ENCODE results near the gene MEF2A. TPM values are rescaled to one million over a fixed set of nuclear protein-coding genes. Genes with fewer than 3 reads are reported as not detected.

The MEF2A gene
- total RNA-seq, 1 experiment from 2014 or later, result 29.6 TPM

DNA sequence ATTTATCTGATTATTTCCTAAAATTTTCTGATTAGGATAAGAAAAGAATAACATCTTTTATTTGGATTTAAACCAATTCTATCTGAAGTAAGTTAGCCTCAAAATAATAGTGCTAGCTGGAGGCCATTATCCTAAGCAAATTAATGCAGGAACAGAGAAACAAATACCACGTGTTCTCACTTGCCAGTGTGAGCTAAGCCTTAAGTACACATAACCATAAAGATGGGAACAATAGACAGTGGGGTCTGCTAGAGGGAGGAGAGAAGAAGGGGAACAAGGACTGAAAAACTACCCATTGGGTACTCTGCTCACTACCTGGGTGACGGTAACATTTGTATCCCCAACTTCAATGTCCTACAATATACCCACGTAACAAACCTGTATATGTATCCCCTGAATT lies 198.7 kb downstream of the MEF2A start:
- Histone ChIP-seq H3K4me1 (ENCODE audit: control insufficient read depth in 1 of 2, insufficient read depth in 2 of 2, low read length in 2 of 2) (no peaks in the 10 kb centered on the region), H3K4me2 (ENCODE audit: low read length) (no peak overlapping the region), H3K27ac (ENCODE audit: low read depth, low read length) (no peak overlapping the region), H3K36me3 (ENCODE audit: control insufficient read depth in 1 of 2, insufficient read depth in 2 of 2, low read length in 2 of 2) (no peaks in the 10 kb centered on the region), H2AFZ (ENCODE audit: low read depth, low read length, poor library complexity, severe bottlenecking) (no peak overlapping the region), H3K9me3 (ENCODE audit: control insufficient read depth in 1 of 2, insufficient read depth in 1 of 2, low read depth in 1 of 2, low read length in 2 of 2) (no peaks in the 10 kb centered on the region), H3K4me3 (replicated peaks in 1 of 2; ENCODE audit: low read depth in 1 of 2, low read length in 2 of 2) (no peak overlapping the region), H3K9ac (ENCODE audit: low read length) (no peak overlapping the region), H3K27me3 (ENCODE audit: insufficient read depth, low read length) (no peaks in the 10 kb centered on the region), H3K9me2 (ENCODE audit: insufficient read depth) (no peaks in the 10 kb centered on the region), H3K79me2 (ENCODE audit: insufficient read depth, low read length) (no peaks in the 10 kb centered on the region), H4K20me1 (ENCODE audit: insufficient read depth) (no peaks in the 10 kb centered on the region)
- TF ChIP-seq ZNF274 (IDR thresholded peaks at IDR 0.05; ENCODE audit: low read depth, low read length), result no peak
- TF ChIP-seq, protein P1, sequence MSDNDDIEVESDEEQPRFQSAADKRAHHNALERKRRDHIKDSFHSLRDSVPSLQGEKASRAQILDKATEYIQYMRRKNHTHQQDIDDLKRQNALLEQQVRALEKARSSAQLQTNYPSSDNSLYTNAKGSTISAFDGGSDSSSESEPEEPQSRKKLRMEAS (IDR thresholded peaks at IDR 0.05), result no peak
- TF ChIP-seq, protein P2, sequence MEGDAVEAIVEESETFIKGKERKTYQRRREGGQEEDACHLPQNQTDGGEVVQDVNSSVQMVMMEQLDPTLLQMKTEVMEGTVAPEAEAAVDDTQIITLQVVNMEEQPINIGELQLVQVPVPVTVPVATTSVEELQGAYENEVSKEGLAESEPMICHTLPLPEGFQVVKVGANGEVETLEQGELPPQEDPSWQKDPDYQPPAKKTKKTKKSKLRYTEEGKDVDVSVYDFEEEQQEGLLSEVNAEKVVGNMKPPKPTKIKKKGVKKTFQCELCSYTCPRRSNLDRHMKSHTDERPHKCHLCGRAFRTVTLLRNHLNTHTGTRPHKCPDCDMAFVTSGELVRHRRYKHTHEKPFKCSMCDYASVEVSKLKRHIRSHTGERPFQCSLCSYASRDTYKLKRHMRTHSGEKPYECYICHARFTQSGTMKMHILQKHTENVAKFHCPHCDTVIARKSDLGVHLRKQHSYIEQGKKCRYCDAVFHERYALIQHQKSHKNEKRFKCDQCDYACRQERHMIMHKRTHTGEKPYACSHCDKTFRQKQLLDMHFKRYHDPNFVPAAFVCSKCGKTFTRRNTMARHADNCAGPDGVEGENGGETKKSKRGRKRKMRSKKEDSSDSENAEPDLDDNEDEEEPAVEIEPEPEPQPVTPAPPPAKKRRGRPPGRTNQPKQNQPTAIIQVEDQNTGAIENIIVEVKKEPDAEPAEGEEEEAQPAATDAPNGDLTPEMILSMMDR (IDR thresholded peaks at IDR 0.05 in 2 of 3, conservative IDR thresholded peaks at IDR 0.05 in 1 of 3; ENCODE audit: borderline replicate concordance in 1 of 3, insufficient read depth in 1 of 3, low read depth in 2 of 3, low read length in 2 of 3), result no peak
- TF ChIP-seq, protein P3, sequence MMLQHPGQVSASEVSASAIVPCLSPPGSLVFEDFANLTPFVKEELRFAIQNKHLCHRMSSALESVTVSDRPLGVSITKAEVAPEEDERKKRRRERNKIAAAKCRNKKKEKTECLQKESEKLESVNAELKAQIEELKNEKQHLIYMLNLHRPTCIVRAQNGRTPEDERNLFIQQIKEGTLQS (IDR thresholded peaks at IDR 0.05), result no peak
- no peak for TF ChIP-seq YY1 (IDR thresholded peaks at IDR 0.05; ENCODE audit: extremely low read depth, insufficient replicate concordance, low read depth, low read length)
- no peak for TF ChIP-seq CEBPB (IDR thresholded peaks at IDR 0.05; ENCODE audit: low read depth)
- TF ChIP-seq ZFX (IDR thresholded peaks at IDR 0.05), result no peak
- no peak for TF ChIP-seq SIN3A (IDR thresholded peaks at IDR 0.05; ENCODE audit: low read depth)
- TF ChIP-seq, protein P4, sequence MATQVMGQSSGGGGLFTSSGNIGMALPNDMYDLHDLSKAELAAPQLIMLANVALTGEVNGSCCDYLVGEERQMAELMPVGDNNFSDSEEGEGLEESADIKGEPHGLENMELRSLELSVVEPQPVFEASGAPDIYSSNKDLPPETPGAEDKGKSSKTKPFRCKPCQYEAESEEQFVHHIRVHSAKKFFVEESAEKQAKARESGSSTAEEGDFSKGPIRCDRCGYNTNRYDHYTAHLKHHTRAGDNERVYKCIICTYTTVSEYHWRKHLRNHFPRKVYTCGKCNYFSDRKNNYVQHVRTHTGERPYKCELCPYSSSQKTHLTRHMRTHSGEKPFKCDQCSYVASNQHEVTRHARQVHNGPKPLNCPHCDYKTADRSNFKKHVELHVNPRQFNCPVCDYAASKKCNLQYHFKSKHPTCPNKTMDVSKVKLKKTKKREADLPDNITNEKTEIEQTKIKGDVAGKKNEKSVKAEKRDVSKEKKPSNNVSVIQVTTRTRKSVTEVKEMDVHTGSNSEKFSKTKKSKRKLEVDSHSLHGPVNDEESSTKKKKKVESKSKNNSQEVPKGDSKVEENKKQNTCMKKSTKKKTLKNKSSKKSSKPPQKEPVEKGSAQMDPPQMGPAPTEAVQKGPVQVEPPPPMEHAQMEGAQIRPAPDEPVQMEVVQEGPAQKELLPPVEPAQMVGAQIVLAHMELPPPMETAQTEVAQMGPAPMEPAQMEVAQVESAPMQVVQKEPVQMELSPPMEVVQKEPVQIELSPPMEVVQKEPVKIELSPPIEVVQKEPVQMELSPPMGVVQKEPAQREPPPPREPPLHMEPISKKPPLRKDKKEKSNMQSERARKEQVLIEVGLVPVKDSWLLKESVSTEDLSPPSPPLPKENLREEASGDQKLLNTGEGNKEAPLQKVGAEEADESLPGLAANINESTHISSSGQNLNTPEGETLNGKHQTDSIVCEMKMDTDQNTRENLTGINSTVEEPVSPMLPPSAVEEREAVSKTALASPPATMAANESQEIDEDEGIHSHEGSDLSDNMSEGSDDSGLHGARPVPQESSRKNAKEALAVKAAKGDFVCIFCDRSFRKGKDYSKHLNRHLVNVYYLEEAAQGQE (IDR thresholded peaks at IDR 0.05; ENCODE audit: low read depth), result no peak
- TF ChIP-seq SP1 (IDR thresholded peaks at IDR 0.05; ENCODE audit: low read depth), result no peak
- TF ChIP-seq SRF (IDR thresholded peaks at IDR 0.05; ENCODE audit: low read depth), result no peak
- TF ChIP-seq FOSL1 (IDR thresholded peaks at IDR 0.05; ENCODE audit: low read depth), result no peak
- no peak for TF ChIP-seq EZH2 (IDR thresholded peaks at IDR 0.05)
- TF ChIP-seq, protein P5, sequence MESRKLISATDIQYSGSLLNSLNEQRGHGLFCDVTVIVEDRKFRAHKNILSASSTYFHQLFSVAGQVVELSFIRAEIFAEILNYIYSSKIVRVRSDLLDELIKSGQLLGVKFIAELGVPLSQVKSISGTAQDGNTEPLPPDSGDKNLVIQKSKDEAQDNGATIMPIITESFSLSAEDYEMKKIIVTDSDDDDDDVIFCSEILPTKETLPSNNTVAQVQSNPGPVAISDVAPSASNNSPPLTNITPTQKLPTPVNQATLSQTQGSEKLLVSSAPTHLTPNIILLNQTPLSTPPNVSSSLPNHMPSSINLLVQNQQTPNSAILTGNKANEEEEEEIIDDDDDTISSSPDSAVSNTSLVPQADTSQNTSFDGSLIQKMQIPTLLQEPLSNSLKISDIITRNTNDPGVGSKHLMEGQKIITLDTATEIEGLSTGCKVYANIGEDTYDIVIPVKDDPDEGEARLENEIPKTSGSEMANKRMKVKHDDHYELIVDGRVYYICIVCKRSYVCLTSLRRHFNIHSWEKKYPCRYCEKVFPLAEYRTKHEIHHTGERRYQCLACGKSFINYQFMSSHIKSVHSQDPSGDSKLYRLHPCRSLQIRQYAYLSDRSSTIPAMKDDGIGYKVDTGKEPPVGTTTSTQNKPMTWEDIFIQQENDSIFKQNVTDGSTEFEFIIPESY (IDR thresholded peaks at IDR 0.05; ENCODE audit: extremely low read depth, insufficient replicate concordance, low read length), result no peak
- no peak for TF ChIP-seq ELF1 (IDR thresholded peaks at IDR 0.05; ENCODE audit: borderline replicate concordance, low read depth)
- TF ChIP-seq CBX3 (IDR thresholded peaks at IDR 0.05; ENCODE audit: low read depth), result no peak
- TF ChIP-seq EGR1 (IDR thresholded peaks at IDR 0.05; ENCODE audit: low read depth), result no peak
- no peak for TF ChIP-seq JUND (IDR thresholded peaks at IDR 0.05)
- no peak for TF ChIP-seq EZH2phosphoT487 (IDR thresholded peaks at IDR 0.05; ENCODE audit: borderline replicate concordance)
- DNase-seq (ENCODE audit: low read depth, low spot score) (no peak), ATAC-seq (no peak)
- ChIA-PET CTCF (no interaction called here), POLR2A (no interaction called here), RAD21 (ENCODE audit: low non-redundant PET in 1 of 2, low total read pairs in 2 of 2, uncharacterized antibody in 2 of 2, unreplicated experiment in 2 of 2) (no interaction called here)
- BruUV-seq (replicated peaks), result no TSS peak
- intact Hi-C loops (cut with micrococcal nuclease), result no loop called here
